Activated naive CD4-positive, alpha-beta T cell treated with anti-CD3 and anti-CD28 coated beads, Interleukin-2, amount 10 ng/mL, durations not matched to agents 5 hours and 36 hours (primary cell): ENCODE results near the gene SUN1. TPM values are rescaled to one million over a fixed set of nuclear protein-coding genes. Genes with fewer than 3 reads are reported as not detected.

ENCODE experiments used
- total RNA-seq, 2 experiments: library from RNA; stranded (reverse); gene quantifications; one replicate each; pipeline ENCODE4 v1.2.3, GENCODE V29; 2021

Gene SUN1
- total RNA-seq: 10 to 100 TPM; 81.1 to 85.7 TPM

DNA sequence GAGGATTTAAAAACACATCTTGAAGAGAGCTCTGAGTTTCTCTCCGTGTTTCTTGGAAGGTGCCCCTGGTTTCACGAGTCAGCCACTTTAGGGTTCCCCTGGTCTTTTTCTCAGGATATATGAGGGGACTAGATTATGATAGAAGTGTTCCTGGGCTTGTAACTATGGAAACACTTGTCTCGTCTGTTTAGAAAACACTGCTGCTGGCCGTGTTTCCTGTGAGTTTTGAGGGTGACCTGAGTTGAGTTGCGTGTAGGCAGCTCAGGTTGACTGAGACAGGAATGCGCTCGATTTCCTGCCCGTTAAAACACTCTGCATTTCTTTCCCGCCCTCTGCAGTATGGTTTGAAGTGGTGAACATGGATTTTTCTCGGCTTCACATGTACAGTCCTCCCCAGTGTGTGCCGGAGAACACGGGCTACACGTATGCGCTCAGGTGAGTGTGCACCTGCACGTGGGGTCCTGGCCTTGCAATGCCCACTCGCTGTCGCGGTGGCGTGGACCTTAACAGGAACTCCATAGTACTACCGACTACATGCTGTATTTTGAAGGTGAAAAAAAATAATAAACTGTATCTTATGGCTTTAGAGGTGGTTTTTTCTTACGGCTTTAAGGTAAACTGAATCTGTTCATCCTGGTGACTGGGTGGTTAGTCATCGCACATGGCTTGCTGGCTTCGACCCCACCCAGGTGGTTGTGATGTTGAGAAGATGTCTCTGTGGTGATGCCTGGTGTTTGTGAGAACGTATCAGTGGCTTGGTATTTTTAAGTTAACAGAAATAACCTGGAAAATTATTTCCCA, at the start of gene SUN1:
TSS of gene SUN1 (plus strand) at position 310 of the 801 bp plus-strand sequence. CDS start at position 359, 49 bp downstream.

DNA sequence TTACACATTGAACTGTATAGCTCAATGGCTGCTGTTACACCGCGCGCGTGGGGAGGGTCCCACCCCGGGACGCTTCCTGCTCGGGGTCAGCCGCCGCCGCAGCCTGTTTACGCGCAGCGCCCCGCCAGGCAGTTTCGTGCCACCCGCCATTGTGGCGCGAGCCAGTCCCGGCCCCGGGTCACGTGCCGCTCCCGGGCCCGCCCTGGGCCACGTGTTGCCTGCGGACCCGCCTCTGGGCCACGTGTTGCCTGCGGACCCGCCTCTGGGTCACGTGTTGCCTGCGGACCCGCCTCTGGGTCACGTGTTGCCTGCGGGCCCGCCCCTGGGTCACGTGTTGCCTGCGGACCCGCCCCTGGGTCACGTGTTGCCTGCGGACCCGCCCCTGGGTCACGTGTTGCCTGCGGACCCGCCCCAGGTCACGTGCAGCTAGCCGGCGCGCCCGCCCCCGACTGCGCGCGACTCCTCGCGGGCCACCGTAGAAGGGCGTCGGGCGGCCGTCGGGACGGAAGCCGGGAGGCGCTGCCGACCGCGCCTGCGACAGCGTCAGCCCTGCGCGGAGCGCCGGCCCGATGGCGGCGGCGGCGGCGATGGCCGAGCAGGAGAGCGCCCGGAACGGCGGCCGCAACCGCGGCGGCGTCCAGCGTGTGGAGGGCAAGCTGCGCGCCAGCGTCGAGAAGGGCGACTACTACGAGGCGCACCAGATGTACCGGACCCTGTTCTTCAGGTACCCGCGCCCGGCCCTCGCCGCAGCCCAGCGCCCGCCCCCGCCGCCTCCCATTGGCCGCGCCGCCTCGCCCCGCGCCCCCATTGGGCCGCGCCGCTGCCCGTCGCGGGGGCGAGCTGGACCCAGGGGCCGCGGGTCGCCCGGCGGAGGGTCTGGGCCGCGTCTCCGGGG, 44.0 kb downstream of the SUN1 start, which contains the start of gene GET4:
TSS of gene GET4 (plus strand) at position 478 of the 895 bp plus-strand sequence. CDS start at position 570, 92 bp downstream.

Other genes starting within 250 kb of the SUN1 start
- 10 to 100 TPM; 19.7 to 21.9 TPM for gene DNAAF5, start 105.8 kb upstream of the SUN1 start, total RNA-seq
- 10 to 100 TPM; 27.1 to 28.1 TPM for gene PRKAR1B, start 105.2 kb upstream of the SUN1 start, total RNA-seq
- 10 to 100 TPM; 39.9 to 41.9 TPM for gene GET4, start 44.1 kb downstream of the SUN1 start, total RNA-seq
- gene ADAP1, start 122.2 kb downstream of the SUN1 start, total RNA-seq: 10 to 100 TPM; 14.1 to 14.4 TPM
- 10 to 100 TPM; 18.6 to 19.2 TPM for gene COX19, start 143.1 kb downstream of the SUN1 start, total RNA-seq
- gene CYP2W1, start 150.7 kb downstream of the SUN1 start, total RNA-seq: not detected
- 1 to 10 TPM; 8.7 to 9.8 TPM for gene GPR146, start 212.1 kb downstream of the SUN1 start, total RNA-seq